Common myeloid progenitor, CD34-positive (primary cell): ENCODE results near the gene NCEH1.
"Not testable (repeated sequence)": the region's sequence is repeated elsewhere in the genome, so short reads cannot be mapped to it uniquely, and the experiment has no call there.

Experiments used
- CTCF ChIA-PET: fragments of 350-600 bp; sonication (Branson Sonifier 250); formaldehyde crosslinking; loops from one replicate; lab custom pipeline; 2021; ENCODE audit warnings: antibody characterized with exemption; lab: Charles Lee
- POLR2A ChIA-PET: fragments of 350-600 bp; sonication (Branson Sonifier 250); formaldehyde crosslinking; loops from one replicate; lab custom pipeline; 2021; ENCODE audit warnings: antibody characterized with exemption; lab: Charles Lee
- DNase-seq, 3 donors: peaks; one replicate each; pipeline versions ENCODE4 v3.0.0 to v3.0.0-alpha.2; 2013
- H3K27ac ChIP-seq, 2 experiments: 1 replicate in 1 of 2; 2 replicates in 1 of 2; pipeline ENCODE4 v1.7.0; 2013; ENCODE audit warnings: inconsistent platforms in 2 of 2, low read length in 2 of 2, mild to moderate bottlenecking in 2 of 2, low read depth in 1 of 2, moderate library complexity in 1 of 2; ENCODE audit not compliant: severe bottlenecking in 2 of 2, insufficient read depth in 1 of 2, poor library complexity in 1 of 2
- H3K27me3 ChIP-seq, 5 experiments: replicated peaks in 2 of 5; 1 replicate in 3 of 5; 2 replicates in 2 of 5; pipeline versions ENCODE4 v1.6.1 to v1.7.0; 2013; ENCODE audit warnings: low read length in 4 of 5, mild to moderate bottlenecking in 2 of 5, moderate library complexity in 2 of 5, inconsistent platforms in 1 of 5; ENCODE audit not compliant: insufficient read depth in 5 of 5, control insufficient read depth in 4 of 5
- H3K36me3 ChIP-seq, 4 experiments: 1 replicate in 2 of 4; 2 replicates in 2 of 4; pipeline versions ENCODE4 v1.6.1 to v1.7.0; 2013; ENCODE audit warnings: low read length in 3 of 4, control low read depth in 1 of 4, mild to moderate bottlenecking in 1 of 4; ENCODE audit not compliant: control insufficient read depth in 4 of 4, insufficient read depth in 4 of 4
- H3K4me1 ChIP-seq, 4 experiments: 1 replicate in 3 of 4; 2 replicates in 1 of 4; pipeline versions ENCODE4 v1.6.1 to v1.7.1; 2013; ENCODE audit warnings: low read length in 3 of 4, mild to moderate bottlenecking in 3 of 4, control low read depth in 1 of 4, inconsistent platforms in 1 of 4, moderate library complexity in 1 of 4; ENCODE audit not compliant: control insufficient read depth in 4 of 4, insufficient read depth in 4 of 4; ENCODE audit errors: control extremely low read depth in 1 of 4
- H3K4me3 ChIP-seq, 7 experiments: 1 replicate in 4 of 7; 2 replicates in 3 of 7; pipeline versions ENCODE4 v1.5.1 to v1.7.0; 2013; ENCODE audit warnings: mild to moderate bottlenecking in 7 of 7, low read length in 6 of 7, moderate library complexity in 6 of 7, inconsistent platforms in 2 of 7, low read depth in 2 of 7, control low read depth in 1 of 7; ENCODE audit not compliant: insufficient read depth in 4 of 7, control insufficient read depth in 1 of 7; ENCODE audit errors: extremely low read depth in 1 of 7
- H3K9me3 ChIP-seq, 5 experiments: 1 replicate in 4 of 5; 2 replicates in 1 of 5; pipeline versions ENCODE4 v1.6.1 to v1.7.1; 2013; ENCODE audit warnings: low read length in 4 of 5, mild to moderate bottlenecking in 2 of 5, inconsistent platforms in 1 of 5, low read depth in 1 of 5, moderate library complexity in 1 of 5; ENCODE audit not compliant: control insufficient read depth in 4 of 5, insufficient read depth in 2 of 5; ENCODE audit errors: control extremely low read depth in 1 of 5
- WGBS: methylation state at CpG from one replicate; pipeline ENCODE4 v1.1.5; 2013; ENCODE audit not compliant: insufficient coverage; 5-methylcytosine and 5-hydroxymethylcytosine counted together

NCEH1 gene

DNA sequence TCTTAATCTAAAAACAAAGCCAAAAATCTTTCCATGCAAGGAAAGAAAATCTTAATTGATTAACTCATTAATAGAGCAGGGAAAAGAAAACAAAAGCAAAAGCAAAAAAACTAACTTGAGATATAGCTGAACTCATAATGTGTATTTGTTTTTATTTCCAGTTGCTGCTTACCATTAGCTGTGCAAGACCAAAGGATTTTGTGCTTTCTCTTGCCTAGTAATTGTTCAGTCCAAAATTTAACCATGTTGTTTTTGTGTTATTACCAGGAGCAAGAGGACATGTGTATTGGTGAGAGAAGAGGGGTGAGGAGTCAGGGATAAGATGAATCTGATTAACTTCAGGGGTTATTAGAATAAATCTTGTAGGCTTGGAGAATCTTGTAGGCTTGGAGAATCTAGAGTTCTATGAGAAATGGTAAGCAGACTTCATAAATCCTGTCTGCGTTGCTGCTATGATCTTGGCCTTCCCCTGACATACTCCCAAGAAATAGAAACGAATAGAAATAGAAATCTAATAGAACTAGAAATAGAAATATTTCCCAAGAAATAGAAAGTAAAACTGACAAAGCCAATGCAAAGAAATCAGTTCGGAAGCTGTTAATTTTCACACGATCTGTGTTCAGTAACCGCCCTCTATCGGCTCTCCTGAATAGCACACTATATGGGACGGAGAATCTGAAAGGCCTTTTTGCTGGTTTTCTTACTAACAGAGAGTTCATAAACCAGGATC is 115.0 kb downstream of the NCEH1 start:
- Histone ChIP-seq H3K27ac (no peak overlapping the region), H3K4me1 (peaks cover 0 to 51% (median 37%) of the 10 kb centered on the region in 4 experiments), H3K9me3 (no peaks in the 10 kb centered on the region), H3K36me3 (no peaks in the 10 kb centered on the region), H3K4me3 (peak overlapping the region in 6 of 7 experiments; percentile 38 to 72 (median 42)), H3K27me3 (no peaks in the 10 kb centered on the region)
- 2% methylated on average over 4 of the region's 7 CpGs for WGBS
- CTCF ChIA-PET: interaction anchor here (0.9 to 4.9 kb wide), 32 partner anchors 9 to 264 kb away, joined by 3 to 38 read pairs (median 5); partner anchors contain the start of gene TNFSF10
- DNase-seq: peak; percentile 69 to 82 (median 81)
- POLR2A ChIA-PET: interaction anchor here (1.0 kb wide), 1 partner anchor 65 kb away, joined by 3 read pairs; no protein-coding TSS in a partner anchor

GRCh38 chr3:172594900-172595663 is 115.8 kb downstream of the NCEH1 start:
- 87% methylated on average over 5 of the region's 11 CpGs for WGBS
- POLR2A ChIA-PET, H3K36me3 ChIP-seq, H3K27me3 ChIP-seq, H3K9me3 ChIP-seq: not testable (repeated sequence)
- Histone ChIP-seq H3K4me1 (peaks cover 3 to 51% (median 37%) of the 10 kb centered on the region in 4 experiments), H3K27ac (peak overlapping the region in 1 of 2 experiments; percentile 9), H3K4me3 (peak overlapping the region in 2 of 7 experiments; percentile 40 to 47)
- peak in 1 of 3 donors; percentile 21 for DNase-seq
- CTCF ChIA-PET: interaction anchor here (0.7 to 4.9 kb wide), 29 partner anchors 8 to 263 kb away, joined by 3 to 38 read pairs (median 5); partner anchors contain the start of gene TNFSF10

GRCh38 chr3:172592898-172593669 is 117.8 kb downstream of the NCEH1 start:
- CTCF ChIA-PET: interaction anchor here (4.8 to 4.9 kb wide), 2 partner anchors 72 to 81 kb away, joined by 25 to 38 read pairs; partner anchors contain the start of gene TNFSF10
- WGBS: 100% methylated on average over 7 of the region's 11 CpGs
- Histone ChIP-seq H3K9me3 (peaks cover 0 to 9% (median 5%) of the 10 kb centered on the region in 5 experiments), H3K4me1 (peaks cover 3 to 51% (median 37%) of the 10 kb centered on the region in 4 experiments), H3K27me3 (no peaks in the 10 kb centered on the region), H3K4me3 (peak overlapping the region in 2 of 7 experiments; percentile 9 to 19), H3K27ac (no peak overlapping the region), H3K36me3 (no peaks in the 10 kb centered on the region)
- POLR2A ChIA-PET: interaction anchor here (1.3 kb wide), 1 partner anchor 78 kb away, joined by 3 read pairs; no protein-coding TSS in a partner anchor
- peak in 1 of 3 donors; percentile 11 for DNase-seq

- WGBS: 2% methylated on average over 8 of the region's 11 CpGs
- H3K27me3 ChIP-seq: no peaks in the 10 kb centered on the region
- peaks cover 3 to 51% (median 37%) of the 10 kb centered on the region in 4 experiments for H3K4me1 ChIP-seq
- no peaks in the 10 kb centered on the region for H3K36me3 ChIP-seq
- H3K9me3 ChIP-seq: peaks cover 0 to 9% (median 5%) of the 10 kb centered on the region in 5 experiments
- peak overlapping the region; percentile 40 to 59 for H3K27ac ChIP-seq
- peak; percentile 76 to 96 (median 95) for DNase-seq
- CTCF ChIA-PET: interaction anchor here (1.3 to 4.9 kb wide), 3 partner anchors 72 to 260 kb away, joined by 3 to 25 read pairs (median 3); no protein-coding TSS in a partner anchor
- POLR2A ChIA-PET: interaction anchor here (1.3 kb wide), 1 partner anchor 77 kb away, joined by 3 read pairs; no protein-coding TSS in a partner anchor
- peak overlapping the region in 3 of 7 experiments; percentile 9 to 37 (median 19) for H3K4me3 ChIP-seq
These were observed 118.7 kb downstream of the NCEH1 start for GRCh38 chr3:172591876-172592771.

- CTCF ChIA-PET: interaction anchor here (1.3 to 1.4 kb wide), 2 partner anchors 71 to 259 kb away, joined by 3 read pairs; no protein-coding TSS in a partner anchor
- no peak overlapping the region for H3K27ac ChIP-seq
- H3K9me3 ChIP-seq: peaks cover 0 to 9% (median 5%) of the 10 kb centered on the region in 5 experiments
- H3K4me3 ChIP-seq: peak overlapping the region in 1 of 7 experiments; percentile 37
- H3K4me1 ChIP-seq: peaks cover 3 to 56% (median 40%) of the 10 kb centered on the region in 4 experiments
- peak in 1 of 3 donors; percentile 41 for DNase-seq
- H3K27me3 ChIP-seq: no peaks in the 10 kb centered on the region
- 56% methylated on average over 3 of the region's 4 CpGs for WGBS
- POLR2A ChIA-PET: no interaction called here
- no peaks in the 10 kb centered on the region for H3K36me3 ChIP-seq
These were observed 119.7 kb downstream of the NCEH1 start for GRCh38 chr3:172591125-172591605.
